Nephron progenitor cell (in vitro differentiated cells): ENCODE results near the gene DDX24.

Experiments used
- DNase-seq: peaks from one replicate; pipeline ENCODE4 v3.0.0; 2021
- H3K27ac Mint-ChIP-seq: 2 replicates; pipeline ENCODE4 v1.8.0; 2021; ENCODE audit warnings: mild to moderate bottlenecking, moderate library complexity, mixed read lengths
- H3K27me3 Mint-ChIP-seq: 2 replicates; pipeline ENCODE4 v1.8.0; 2021; ENCODE audit warnings: mild to moderate bottlenecking, low read depth, mixed read lengths; ENCODE audit not compliant: poor library complexity
- H3K36me3 Mint-ChIP-seq: 2 replicates; pipeline ENCODE4 v1.8.0; 2021; ENCODE audit warnings: low read depth, mixed read lengths
- H3K4me1 Mint-ChIP-seq: 2 replicates; pipeline ENCODE4 v1.8.0; 2021; ENCODE audit warnings: mixed read lengths
- H3K4me3 Mint-ChIP-seq: 2 replicates; pipeline ENCODE4 v1.8.0; 2021; ENCODE audit warnings: mild to moderate bottlenecking, moderate library complexity, mixed read lengths
- H3K9me3 Mint-ChIP-seq: 2 replicates; pipeline ENCODE4 v1.8.0; 2021; ENCODE audit warnings: mild to moderate bottlenecking, moderate library complexity, mixed read lengths
- TF ChIP-seq, protein P1 (sequence below): fragments of 200-600 bp; sonication (generic); IDR thresholded peaks from 2 replicates; pipeline ENCODE4 v1.5.0; 2021; ENCODE audit warnings: antibody characterized with exemption

The DDX24 gene

GRCh38 chr14:94116701-94117100, 35.7 kb upstream of the DDX24 start:
- Mint-ChIP-seq H3K4me1 (peaks cover 51% of the 10 kb centered on the region), H3K27me3 (peaks cover 9% of the 10 kb centered on the region), H3K27ac (no peak overlapping the region), H3K36me3 (no peaks in the 10 kb centered on the region), H3K4me3 (no peak overlapping the region), H3K9me3 (peaks cover 18% of the 10 kb centered on the region)
- TF ChIP-seq, protein P1, sequence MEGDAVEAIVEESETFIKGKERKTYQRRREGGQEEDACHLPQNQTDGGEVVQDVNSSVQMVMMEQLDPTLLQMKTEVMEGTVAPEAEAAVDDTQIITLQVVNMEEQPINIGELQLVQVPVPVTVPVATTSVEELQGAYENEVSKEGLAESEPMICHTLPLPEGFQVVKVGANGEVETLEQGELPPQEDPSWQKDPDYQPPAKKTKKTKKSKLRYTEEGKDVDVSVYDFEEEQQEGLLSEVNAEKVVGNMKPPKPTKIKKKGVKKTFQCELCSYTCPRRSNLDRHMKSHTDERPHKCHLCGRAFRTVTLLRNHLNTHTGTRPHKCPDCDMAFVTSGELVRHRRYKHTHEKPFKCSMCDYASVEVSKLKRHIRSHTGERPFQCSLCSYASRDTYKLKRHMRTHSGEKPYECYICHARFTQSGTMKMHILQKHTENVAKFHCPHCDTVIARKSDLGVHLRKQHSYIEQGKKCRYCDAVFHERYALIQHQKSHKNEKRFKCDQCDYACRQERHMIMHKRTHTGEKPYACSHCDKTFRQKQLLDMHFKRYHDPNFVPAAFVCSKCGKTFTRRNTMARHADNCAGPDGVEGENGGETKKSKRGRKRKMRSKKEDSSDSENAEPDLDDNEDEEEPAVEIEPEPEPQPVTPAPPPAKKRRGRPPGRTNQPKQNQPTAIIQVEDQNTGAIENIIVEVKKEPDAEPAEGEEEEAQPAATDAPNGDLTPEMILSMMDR: no peak
- no peak for DNase-seq

GRCh38 chr14:94115631-94116030, 34.6 kb upstream of the DDX24 start:
- Mint-ChIP-seq H3K4me3 (no peak overlapping the region), H3K9me3 (peaks cover 10% of the 10 kb centered on the region), H3K27ac (no peak overlapping the region), H3K4me1 (peaks cover 58% of the 10 kb centered on the region), H3K27me3 (peaks cover under 1% of the 10 kb centered on the region), H3K36me3 (no peaks in the 10 kb centered on the region)
- TF ChIP-seq, protein P1: no peak
- no peak for DNase-seq

- TF ChIP-seq, protein P1: no peak
- no peak overlapping the region for H3K4me3 Mint-ChIP-seq
- no peak for DNase-seq
These were observed 34.1 kb upstream of the DDX24 start for GRCh38 chr14:94115058-94115591.

GRCh38 chr14:94114589-94115057, 33.6 kb upstream of the DDX24 start:
- peaks cover 67% of the 10 kb centered on the region for H3K4me1 Mint-ChIP-seq
- peaks cover 4% of the 10 kb centered on the region for H3K9me3 Mint-ChIP-seq
- H3K27ac Mint-ChIP-seq: peak overlapping the region; percentile 77
- no peak overlapping the region for H3K4me3 Mint-ChIP-seq
- peaks cover under 1% of the 10 kb centered on the region for H3K27me3 Mint-ChIP-seq
- no peak for DNase-seq
- H3K36me3 Mint-ChIP-seq: no peaks in the 10 kb centered on the region
- TF ChIP-seq, protein P1: no peak

More at GRCh38 chr14:94115058-94115591, 34.1 kb upstream of the DDX24 start:
- no peaks in the 10 kb centered on the region for H3K27me3 Mint-ChIP-seq
- H3K27ac Mint-ChIP-seq: no peak overlapping the region
- H3K36me3 Mint-ChIP-seq: no peaks in the 10 kb centered on the region
- peaks cover 7% of the 10 kb centered on the region for H3K9me3 Mint-ChIP-seq
- peaks cover 63% of the 10 kb centered on the region for H3K4me1 Mint-ChIP-seq

- Mint-ChIP-seq H3K27ac (peak overlapping the region; percentile 77), H3K4me1 (peaks cover 67% of the 10 kb centered on the region), H3K9me3 (no peaks in the 10 kb centered on the region), H3K36me3 (no peaks in the 10 kb centered on the region), H3K4me3 (no peak overlapping the region), H3K27me3 (peaks cover 3% of the 10 kb centered on the region)
- no peak for DNase-seq
- TF ChIP-seq, protein P1: no peak
These were observed 33.0 kb upstream of the DDX24 start for GRCh38 chr14:94113908-94114588.

- H3K27ac Mint-ChIP-seq: no peak overlapping the region
- H3K36me3 Mint-ChIP-seq: no peaks in the 10 kb centered on the region
- TF ChIP-seq, protein P1: no peak
- peaks cover 3% of the 10 kb centered on the region for H3K27me3 Mint-ChIP-seq
- DNase-seq: no peak
- H3K4me3 Mint-ChIP-seq: no peak overlapping the region
- H3K9me3 Mint-ChIP-seq: no peaks in the 10 kb centered on the region
- peaks cover 67% of the 10 kb centered on the region for H3K4me1 Mint-ChIP-seq
These were observed 32.5 kb upstream of the DDX24 start for GRCh38 chr14:94113490-94113889.
